ENCODE data around the gene IFT80. TPM values are rescaled to one million over a fixed set of nuclear protein-coding genes. Genes with fewer than 3 reads are reported as not detected.

IFT80 gene
- total and polyA plus RNA-seq, 2 of the 4 experiments (the other 2 are of a cell fraction) = 15.2 to 16.8 TPM

DNA sequence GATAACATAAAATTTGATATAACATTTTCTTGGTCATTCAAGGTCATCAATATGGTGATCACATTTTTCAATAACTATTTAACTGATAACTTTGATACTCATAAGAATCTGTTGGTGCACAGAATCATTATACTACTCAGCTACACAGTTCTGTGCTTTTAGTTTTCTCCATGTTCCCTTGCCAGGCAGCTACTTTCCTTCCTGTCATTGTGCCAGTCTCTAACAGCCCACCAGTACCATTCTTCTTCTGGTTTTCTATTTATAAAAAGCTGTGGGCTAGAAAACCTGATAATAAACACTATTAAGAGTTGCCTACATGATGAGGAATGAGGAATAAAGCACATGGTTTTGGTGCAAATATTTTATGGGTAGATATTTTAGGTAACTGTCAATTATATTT lies 96.2 kb downstream of the IFT80 start:
- Histone ChIP-seq H3K56ac (ENCODE audit: extremely low read depth, insufficient read depth, low read length) (no peak overlapping the region), H2AK9ac (replicated peaks; ENCODE audit: low read depth, low read length, poor library complexity) (no peak overlapping the region), H4K20me1 (ENCODE audit: insufficient read depth, low read length) (no peaks in the 10 kb centered on the region), H2AFZ (replicated peaks; ENCODE audit: low read length, poor library complexity) (no peak overlapping the region), H2BK20ac (ENCODE audit: low read depth, low read length) (no peak overlapping the region), H2AK5ac (ENCODE audit: low read depth, low read length) (no peak overlapping the region), H3K18ac (ENCODE audit: low read depth, low read length) (no peak overlapping the region), H3K79me1 (ENCODE audit: low read depth in 1 of 2, low read length in 2 of 2) (no peaks in the 10 kb centered on the region), H3K36me3 (ENCODE audit: control insufficient read depth, insufficient read depth, low read length) (peaks cover 8% of the 10 kb centered on the region), H3K23ac (ENCODE audit: low read depth, low read length) (no peak overlapping the region), H3K9me3 (ENCODE audit: control insufficient read depth, insufficient read depth, low read length) (no peaks in the 10 kb centered on the region), H4K5ac (ENCODE audit: low read depth, low read length) (no peak overlapping the region), H3K4me3 (ENCODE audit: insufficient read depth, low read depth, low read length) (no peak overlapping the region), H4K8ac (ENCODE audit: low read depth in 2 of 2, low read length in 2 of 2) (no peak overlapping the region), H3K4ac (ENCODE audit: low read depth, low read length) (no peak overlapping the region), H3K9me1 (ENCODE audit: insufficient read depth, low read length) (peaks cover 3% of the 10 kb centered on the region; the same call in 1 of the 2 replicates), H3K4me2 (ENCODE audit: low read depth, low read length) (no peak overlapping the region), H3K9ac (ENCODE audit: low read depth, low read length) (no peak overlapping the region), H3K27me3 (ENCODE audit: control insufficient read depth, insufficient read depth, low read length) (no peaks in the 10 kb centered on the region), H3K27ac (ENCODE audit: insufficient read depth, low read length) (no peak overlapping the region), H4K91ac (ENCODE audit: insufficient read depth, low read depth, low read length) (no peak overlapping the region), H2BK120ac (ENCODE audit: low read depth, low read length) (no peak overlapping the region), H3K4me1 (ENCODE audit: control insufficient read depth, insufficient read depth, low read length) (no peaks in the 10 kb centered on the region), H2BK15ac (ENCODE audit: low read depth, low read length) (no peak overlapping the region), H3K14ac (replicated peaks; ENCODE audit: low read depth, low read length) (no peak overlapping the region), H2BK5ac (ENCODE audit: low read depth, low read length, poor library complexity, severe bottlenecking) (no peak overlapping the region)
- POLR2A ChIA-PET (ENCODE audit: unreplicated experiment) = no interaction called here
- dilution Hi-C loops (cut with HindIII; ENCODE audit: low sequenced_read_pairs, unreplicated experiment) = no loop called here
- intact Hi-C loops (cut with micrococcal nuclease) = no loop called here
- no peak for DNase-seq
- TF ChIP-seq POLR2A (IDR thresholded peaks at IDR 0.05; ENCODE audit: low read depth, low read length) (no peak), RCOR1 (IDR thresholded peaks at IDR 0.05; ENCODE audit: insufficient replicate concordance, low read length) (no peak), CHD1 (IDR thresholded peaks at IDR 0.05; ENCODE audit: low read depth, low read length) (no peak), BHLHE40 (IDR thresholded peaks at IDR 0.05; ENCODE audit: low read depth, low read length) (no peak), MXI1 (IDR thresholded peaks at IDR 0.05; ENCODE audit: borderline replicate concordance, low read depth, low read length) (no peak)
- BruUV-seq (replicated peaks) = no TSS peak
- in situ Hi-C loops (cut with MboI; ENCODE audit: low sequenced_read_pairs) = no loop called here
- CTCF ChIA-PET = interaction anchor here (0.9 kb wide), 1 partner anchor 9 kb away, joined by 3 read pairs; no protein-coding TSS in a partner anchor
- no peak for ATAC-seq (ENCODE audit: low read depth)
